ENCODE results near the gene ENTPD7. TPM values are rescaled to one million over a fixed set of nuclear protein-coding genes. Genes with fewer than 3 reads are reported as not detected.

The ENTPD7 gene
- total and polyA plus RNA-seq, 7 donors, result 0.35 to 3.3 (median 1.2) TPM

DNA sequence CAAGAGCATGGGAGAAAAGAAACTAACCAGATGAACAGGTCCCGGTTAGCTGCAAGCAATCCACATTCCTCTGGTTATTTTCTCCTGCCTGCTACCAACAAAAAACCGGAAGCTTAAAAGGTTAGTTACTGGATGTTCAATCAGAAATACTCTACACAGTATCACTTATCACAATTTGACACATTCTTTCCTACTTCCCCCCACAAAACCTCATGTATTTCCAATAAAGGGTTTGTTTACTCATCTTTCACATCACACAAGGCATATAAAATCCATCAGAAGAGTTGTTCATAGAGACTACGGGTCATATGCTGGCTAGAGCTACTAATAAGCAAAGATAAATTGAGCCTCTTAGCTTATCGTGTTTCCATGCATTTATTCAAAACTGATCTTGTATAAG, 43.9 kb upstream of the ENTPD7 start:
- WGBS, 3 donors, result 77 to 87% (median 80%) methylated on average over 4 of the region's 4 CpGs
- H3K27ac ChIP-seq, result no peak overlapping the region
- no peak for TF ChIP-seq CTCF (IDR thresholded peaks at IDR 0.05)
- no peak overlapping the region for H3K4me3 ChIP-seq
- peaks cover 29% of the 10 kb centered on the region for H3K4me1 ChIP-seq
- peaks cover 6 to 47% of the 10 kb centered on the region in 2 donors for H3K36me3 ChIP-seq (ENCODE audit: insufficient read depth in 1 of 2, low read depth in 1 of 2)
- ATAC-seq, result no peak
- H3K27me3 ChIP-seq (ENCODE audit: insufficient read depth in 3 of 3, low read length in 2 of 3), result no peaks in the 10 kb centered on the region
- H3K9me3 ChIP-seq, result no peaks in the 10 kb centered on the region
- intact Hi-C loops (cut with DNase I), result no loop called here
- no peak for DNase-seq

DNA sequence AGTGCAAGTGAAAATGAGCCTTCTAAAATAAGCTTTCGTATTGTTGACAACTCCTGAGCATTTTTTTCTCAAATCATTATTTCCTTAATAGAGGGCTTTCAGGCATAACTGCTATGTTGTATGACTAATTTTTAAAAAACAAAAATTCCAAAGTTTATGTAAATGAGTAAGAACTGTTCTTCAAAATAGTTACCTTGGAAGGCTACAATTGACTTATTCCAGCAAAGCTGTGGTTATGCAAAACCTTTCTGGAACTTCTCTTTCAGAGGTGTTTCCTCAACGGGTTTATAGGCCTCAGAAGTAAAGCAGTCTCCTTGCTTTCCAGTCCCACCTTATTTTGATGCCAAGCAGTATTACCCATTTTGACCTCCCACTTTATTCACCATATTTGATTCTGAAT, 41.6 kb upstream of the ENTPD7 start:
- ATAC-seq, result no peak
- 47 to 63% (median 52%) methylated on average over 2 of the region's 2 CpGs for WGBS, 3 donors
- DNase-seq, result no peak
- Histone ChIP-seq H3K36me3 (ENCODE audit: insufficient read depth in 1 of 2, low read depth in 1 of 2) (peaks cover 0 to 30% of the 10 kb centered on the region in 2 donors), H3K27ac (peak overlapping the region; percentile 92), H3K4me1 (peaks cover 35% of the 10 kb centered on the region), H3K9me3 (no peaks in the 10 kb centered on the region), H3K4me3 (peak overlapping the region; percentile 83), H3K27me3 (ENCODE audit: insufficient read depth in 3 of 3, low read length in 2 of 3) (no peaks in the 10 kb centered on the region)
- TF ChIP-seq CTCF (IDR thresholded peaks at IDR 0.05), result no peak
- intact Hi-C loops (cut with DNase I), result no loop called here

DNA sequence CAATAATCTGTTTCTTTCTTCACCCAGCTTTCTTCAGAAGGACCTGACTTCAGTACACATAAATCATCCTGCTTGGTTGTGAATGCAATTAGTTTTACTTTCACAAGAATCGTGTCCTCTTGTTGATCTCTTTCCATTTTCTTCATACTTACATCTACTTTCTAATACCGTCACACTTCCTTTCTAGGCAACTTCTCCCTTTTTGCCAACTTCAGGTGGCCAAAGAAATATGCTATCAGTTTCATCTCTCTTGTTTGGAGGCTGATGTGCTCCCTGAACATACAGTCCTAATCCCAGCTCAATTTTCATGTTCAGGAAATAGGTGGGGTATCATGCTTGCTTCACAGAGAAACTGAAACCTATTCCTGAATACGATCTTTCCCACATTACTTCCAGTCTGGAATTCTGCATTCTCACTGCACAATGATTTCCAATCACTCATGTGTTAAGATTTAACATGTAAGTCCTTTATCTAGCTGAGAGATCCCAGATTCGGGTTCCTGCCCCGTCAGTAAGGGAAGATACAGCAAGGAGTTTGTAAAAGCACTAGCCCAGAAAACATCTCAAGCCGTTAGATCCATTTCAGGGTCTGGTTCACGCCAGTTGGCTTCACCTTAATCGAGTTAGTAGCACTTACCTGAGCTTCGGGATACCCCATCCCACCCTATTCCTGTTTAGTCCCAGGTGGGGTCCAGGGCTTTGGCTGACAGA, 40.1 kb upstream of the ENTPD7 start:
- no peaks in the 10 kb centered on the region for H3K27me3 ChIP-seq (ENCODE audit: insufficient read depth in 3 of 3, low read length in 2 of 3)
- H3K4me1 ChIP-seq, result peaks cover 35% of the 10 kb centered on the region
- DNase-seq (no peak), ATAC-seq (no peak)
- peak overlapping the region; percentile 83 for H3K4me3 ChIP-seq
- no peaks in the 10 kb centered on the region for H3K9me3 ChIP-seq
- no peak for TF ChIP-seq CTCF (IDR thresholded peaks at IDR 0.05)
- H3K27ac ChIP-seq, result peak overlapping the region; percentile 92
- WGBS, 3 donors, result 0 to 1% (median 1%) methylated on average over 9 of the region's 9 CpGs
- peaks cover 0 to 18% of the 10 kb centered on the region in 2 donors for H3K36me3 ChIP-seq (ENCODE audit: insufficient read depth in 1 of 2, low read depth in 1 of 2)
- intact Hi-C loops (cut with DNase I), result no loop called here

DNA sequence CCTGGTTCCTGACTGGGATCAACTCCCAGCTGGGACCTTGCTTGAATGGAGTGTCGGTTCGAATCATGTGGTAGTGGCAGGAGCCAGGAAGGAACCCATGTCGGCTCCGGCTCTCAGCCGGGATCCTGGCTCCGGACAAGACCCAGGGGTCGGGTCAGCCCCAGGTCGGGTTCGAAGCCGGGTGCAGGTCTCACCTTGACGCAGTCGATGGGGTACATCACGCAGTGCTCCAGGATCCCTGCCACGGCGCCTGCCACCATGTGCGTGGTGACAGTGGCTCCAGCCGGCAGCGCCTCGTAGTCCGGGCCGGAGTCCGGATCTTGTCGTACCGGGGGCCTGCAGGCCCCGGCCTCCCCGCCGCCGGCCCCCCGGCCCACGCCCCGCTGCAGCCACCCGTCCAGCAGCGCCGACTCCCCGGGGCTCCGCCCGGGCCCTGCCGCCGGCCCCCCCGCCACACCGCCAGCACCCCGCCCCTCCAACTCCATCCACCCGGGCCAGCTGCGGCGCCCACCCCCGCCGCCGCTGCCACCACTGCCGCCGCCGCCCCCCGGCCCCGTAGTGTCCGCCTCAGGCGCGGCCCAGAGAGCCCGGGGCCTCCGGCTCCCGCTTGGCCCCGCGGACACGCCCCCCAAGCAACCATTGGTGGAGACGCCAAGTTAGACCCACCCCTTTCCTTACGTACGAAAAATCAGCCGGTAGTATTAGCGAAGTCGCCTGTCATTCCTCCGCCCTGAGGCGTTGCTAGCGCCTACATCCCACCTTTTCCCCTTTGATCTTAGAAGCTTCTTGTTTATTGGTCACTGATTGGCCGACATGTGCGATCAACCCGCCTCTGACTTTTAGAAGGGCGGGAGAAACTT, 39.2 kb upstream of the ENTPD7 start, which contains the start of gene SLC25A28:
SLC25A28 (minus strand) TSS at position 589 of the 860 bp plus-strand sequence; CDS start at position 485, 104 bp downstream.
- peak in 1 of 4 donors; percentile 85 for ATAC-seq
- peak within 1 kb of the TSS; percentile 92 for H3K27ac ChIP-seq
- peaks cover 35% of the 10 kb centered on the region for H3K4me1 ChIP-seq
- no peaks in the 10 kb centered on the region for H3K9me3 ChIP-seq
- intact Hi-C loops (cut with DNase I), result loop anchor here (5.0 kb wide), 1 partner anchor 37 kb away; the partner anchor contains the start of gene ENTPD7 (in 2 of the 2)
- H3K4me3 ChIP-seq, result peak within 1 kb of the TSS; percentile 83
- DNase-seq, result peak; percentile 93 to 96
- peaks cover 0 to 13% of the 10 kb centered on the region in 2 donors for H3K36me3 ChIP-seq (ENCODE audit: insufficient read depth in 1 of 2, low read depth in 1 of 2)
- no peaks in the 10 kb centered on the region for H3K27me3 ChIP-seq (ENCODE audit: insufficient read depth in 3 of 3, low read length in 2 of 3)
- 0 to 1% (median 0%) methylated on average over 33 to 74 of the region's 75 CpGs for whole genome bisulfite sequencing, 3 donors
- TF ChIP-seq CTCF (IDR thresholded peaks at IDR 0.05), result no peak

Measured in psoas muscle (tissue), 8 donors.